CD4-positive, alpha-beta T cell treated with Interferon alpha-2 for 1 hour (primary cell): Measurements from ENCODE around the gene TBCA.

Experiments
- DNase-seq, 2 donors: peaks; one replicate each; pipeline ENCODE4 v3.0.0-alpha.2; 2020 to 2022

TBCA gene

GRCh38 chr5:77775790-77776553 is at the start of gene TBCA:
TBCA (minus strand) TSS chr5:77776339; CDS start chr5:77776257, 82 bp downstream.
- DNase-seq, result peak; percentile 94

GRCh38 chr5:77824981-77825380 is 48.8 kb upstream of the TBCA start:
- no peak for DNase-seq

- no peak for DNase-seq
These were observed 40.5 kb upstream of the TBCA start for GRCh38 chr5:77816686-77817085.

GRCh38 chr5:77812926-77813589 is 36.9 kb upstream of the TBCA start:
- no peak for DNase-seq

DNA sequence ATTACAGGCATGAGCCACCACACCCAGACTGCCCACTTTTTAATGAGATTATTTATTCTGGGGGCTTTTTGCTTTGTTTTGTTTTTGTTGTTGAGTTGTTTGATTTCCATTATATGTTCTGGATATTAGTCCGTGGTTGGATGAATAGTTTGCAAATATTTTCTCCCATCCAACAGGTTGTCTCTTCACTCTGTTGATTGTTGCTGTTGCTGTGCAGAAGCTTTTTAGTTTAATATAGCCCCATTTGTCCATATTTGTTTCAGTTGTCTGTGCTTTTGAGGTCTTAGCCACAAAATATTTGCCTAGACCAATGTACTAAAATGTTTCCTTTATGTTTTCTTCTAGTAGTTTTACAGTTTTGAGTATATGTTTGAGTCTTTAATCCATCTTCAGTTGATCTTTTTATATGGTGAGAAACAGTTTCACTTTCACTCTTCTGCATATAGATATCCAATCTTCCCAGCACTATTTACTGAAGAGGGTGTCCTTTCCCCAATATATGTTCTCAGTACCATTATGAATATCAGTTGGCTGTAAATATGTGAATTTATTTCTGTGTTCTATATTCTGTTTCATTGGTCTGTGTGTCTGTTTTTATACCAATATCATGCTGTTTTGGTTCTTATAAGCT is 30.2 kb upstream of the TBCA start:
- peak in 1 of 2 donors; percentile 11 for DNase-seq

DNA sequence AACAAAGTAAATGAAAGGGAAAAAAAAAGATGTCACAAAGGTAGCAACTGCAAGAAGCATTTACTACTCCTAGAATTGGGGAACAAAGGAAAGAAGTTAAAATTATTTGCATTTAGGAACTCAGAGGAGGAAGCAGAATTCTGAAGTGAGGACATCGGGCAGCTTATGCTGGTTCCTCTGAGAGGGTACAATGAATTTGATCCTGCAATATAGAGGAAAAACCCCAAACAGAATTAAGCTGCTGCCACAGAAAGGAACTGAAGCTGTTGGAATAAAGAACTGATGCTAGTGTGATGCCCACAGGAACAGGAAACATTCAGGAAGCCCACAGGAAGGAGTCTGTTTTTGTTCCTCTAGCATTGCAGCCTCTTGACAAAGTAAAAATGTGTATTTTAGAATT is 22.3 kb upstream of the TBCA start:
- no peak for DNase-seq

DNA sequence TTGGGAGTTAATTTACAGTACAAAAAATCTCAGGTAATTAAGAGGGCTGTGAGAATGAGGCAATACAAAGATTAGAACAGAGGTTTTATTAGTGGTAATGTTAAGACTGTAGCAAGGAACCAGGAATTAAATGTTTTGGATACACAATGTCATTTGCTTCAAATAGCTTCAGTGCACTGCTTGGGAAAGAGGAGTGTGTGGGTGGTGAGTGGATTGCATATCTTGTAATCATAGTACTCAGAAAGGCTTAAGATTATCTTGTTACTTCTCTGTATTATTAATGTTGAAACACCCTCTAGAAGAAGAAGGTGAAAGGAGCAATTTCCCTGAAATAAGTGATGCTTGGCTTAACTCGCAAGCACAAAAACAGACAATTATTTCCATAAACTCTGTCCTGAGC is 21.0 kb upstream of the TBCA start:
- no peak for DNase-seq

DNA sequence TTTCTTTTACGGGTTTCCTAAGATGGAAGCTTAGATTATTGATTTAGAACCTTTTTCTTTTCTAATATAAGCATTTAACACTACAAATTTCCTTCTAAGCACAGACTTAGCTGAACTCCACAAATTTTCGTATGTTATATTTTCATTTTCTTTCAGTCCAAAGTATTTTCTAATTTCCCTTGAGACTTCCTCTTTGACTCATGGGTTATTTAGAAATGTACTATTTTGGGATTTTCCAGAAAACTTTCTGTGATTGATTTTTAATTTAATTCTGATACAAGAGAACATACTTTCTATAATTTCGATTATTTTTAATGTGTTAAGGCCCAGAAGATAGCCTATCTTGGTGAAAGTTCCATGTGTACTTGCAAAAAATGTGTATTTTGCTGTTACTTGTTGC is 19.7 kb upstream of the TBCA start:
- no peak for DNase-seq

GRCh38 chr5:77795268-77795667 is 19.1 kb upstream of the TBCA start:
- no peak for DNase-seq

DNA sequence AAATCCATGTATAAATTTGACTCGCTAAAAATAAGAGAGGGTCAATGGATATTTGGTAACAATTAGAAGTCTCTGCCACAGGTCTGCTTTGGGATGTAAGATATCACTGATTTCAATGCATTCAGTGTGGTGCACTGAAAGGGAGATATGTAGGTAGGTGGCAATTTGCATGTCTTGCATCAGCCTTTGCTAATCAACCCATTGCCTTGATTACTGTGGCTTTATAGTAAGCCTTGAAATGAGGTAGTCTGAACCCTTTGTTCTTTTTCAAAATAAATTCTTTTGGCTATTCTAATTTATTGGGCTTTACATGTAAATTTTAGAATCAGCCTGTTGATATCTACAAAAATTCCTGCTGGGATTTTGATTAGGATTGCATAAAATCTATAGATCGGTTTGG is 15.8 kb upstream of the TBCA start:
- no peak for DNase-seq

GRCh38 chr5:77791356-77791755 is 15.2 kb upstream of the TBCA start:
- no peak for DNase-seq

DNA sequence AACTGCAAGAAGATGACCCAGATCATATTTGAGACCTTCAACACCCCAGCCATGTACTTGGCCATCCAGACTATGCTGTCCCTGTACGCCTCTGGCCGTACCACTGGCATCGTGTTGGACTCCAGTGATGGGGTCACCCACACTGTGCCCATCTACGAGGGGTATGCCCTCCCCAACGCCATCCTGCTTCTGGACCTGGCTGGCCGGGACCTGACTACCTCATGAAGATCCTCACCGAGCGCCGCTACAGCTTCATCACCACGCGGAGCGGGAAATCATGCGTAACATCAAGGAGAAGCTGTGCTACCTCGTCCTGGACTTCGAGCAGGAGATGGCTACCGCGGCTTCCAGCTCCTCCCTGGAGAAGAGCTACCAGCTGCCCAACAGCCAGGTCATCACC is 9.1 kb upstream of the TBCA start:
- DNase-seq, result no peak

DNA sequence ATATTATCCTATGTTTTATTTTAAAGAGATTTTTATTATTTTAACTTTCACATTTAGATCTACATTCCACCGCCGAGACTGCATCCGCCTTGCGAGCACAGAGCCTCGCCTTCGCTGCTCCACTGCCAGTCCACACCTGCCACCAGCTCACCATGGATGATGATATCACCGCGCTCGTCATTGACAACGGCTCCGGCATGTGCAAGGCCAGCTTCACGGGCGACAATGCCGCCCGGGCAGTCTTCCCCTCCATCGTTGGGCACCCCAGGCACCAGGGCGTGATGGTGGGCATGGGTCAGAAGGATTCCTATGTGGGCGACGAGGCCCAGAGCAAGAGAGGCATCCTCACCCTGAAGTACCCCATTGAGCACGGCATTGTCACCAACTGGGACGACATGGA is 8.6 kb upstream of the TBCA start:
- no peak for DNase-seq

DNA sequence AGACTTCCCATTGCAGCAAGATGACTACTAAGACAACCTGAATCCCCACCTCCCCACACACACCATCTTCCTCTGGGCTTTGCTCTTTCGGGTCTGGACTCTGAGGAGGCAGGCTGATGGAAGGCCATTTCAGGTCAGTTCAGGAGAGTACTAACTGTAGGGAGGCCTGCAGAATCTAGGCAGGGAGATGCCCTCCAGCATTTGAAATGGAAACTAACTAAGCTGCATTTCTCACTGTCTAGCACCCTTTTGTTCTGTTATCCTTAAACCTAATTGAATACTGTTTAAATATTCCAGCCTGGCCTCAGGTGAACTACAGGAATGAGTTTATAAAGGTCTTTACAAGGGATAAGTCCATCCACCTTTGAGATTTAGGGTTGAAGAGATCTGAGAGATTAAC is 4.9 kb upstream of the TBCA start:
- no peak for DNase-seq

GRCh38 chr5:77778881-77779438 is 2.8 kb upstream of the TBCA start:
- DNase-seq, result no peak

DNA sequence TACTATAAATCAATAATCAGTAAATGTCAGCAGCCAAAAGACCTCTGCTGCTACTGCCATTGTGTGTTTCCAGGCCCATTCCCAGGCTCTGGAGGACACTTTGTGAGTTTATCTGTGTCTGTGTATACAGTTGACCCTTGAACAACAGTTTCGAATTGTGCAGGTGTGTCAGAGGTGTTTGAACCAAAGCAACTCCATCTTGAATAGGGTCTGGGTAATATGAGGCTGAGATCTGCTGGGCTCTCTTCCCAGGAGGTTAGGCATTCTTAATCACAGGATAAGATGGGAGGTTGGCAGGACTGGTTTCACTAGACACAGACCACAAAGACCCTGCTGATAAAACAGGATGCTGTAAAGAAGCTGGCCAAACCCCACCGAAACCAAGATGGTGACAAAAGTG is 2.3 kb upstream of the TBCA start:
- no peak for DNase-seq

- DNase-seq, result no peak
These were observed 1.8 kb upstream of the TBCA start for GRCh38 chr5:77777911-77778310.

DNA sequence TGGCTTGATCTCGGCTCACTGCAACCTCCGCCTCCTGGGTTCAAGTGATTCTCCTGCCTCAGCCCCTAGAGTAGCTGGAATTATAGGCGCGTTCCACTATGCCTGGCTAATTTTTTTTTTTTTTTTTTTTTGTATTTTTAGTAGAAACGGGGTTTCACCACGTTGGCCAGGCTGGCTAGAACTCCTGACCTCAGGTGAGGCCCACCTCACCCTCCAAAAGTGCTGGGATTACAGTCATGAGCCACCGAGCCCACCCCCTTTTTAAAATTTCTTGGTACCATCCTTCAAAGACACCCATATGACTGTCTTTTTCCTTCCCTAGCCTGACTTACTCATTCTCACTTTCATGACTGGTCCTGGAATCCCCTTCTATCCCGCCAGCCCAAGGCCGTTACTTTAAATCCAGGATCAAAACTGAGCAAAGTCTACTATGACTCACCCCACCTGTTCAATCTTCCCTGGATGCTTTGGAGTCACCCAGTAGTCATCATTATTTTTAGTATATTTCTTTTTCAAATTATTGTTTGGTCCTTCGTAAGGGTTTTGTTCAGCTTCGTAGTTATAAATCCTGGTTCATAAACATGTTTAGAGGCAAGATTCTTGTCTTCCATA is 1.2 kb upstream of the TBCA start:
- DNase-seq, result no peak

DNA sequence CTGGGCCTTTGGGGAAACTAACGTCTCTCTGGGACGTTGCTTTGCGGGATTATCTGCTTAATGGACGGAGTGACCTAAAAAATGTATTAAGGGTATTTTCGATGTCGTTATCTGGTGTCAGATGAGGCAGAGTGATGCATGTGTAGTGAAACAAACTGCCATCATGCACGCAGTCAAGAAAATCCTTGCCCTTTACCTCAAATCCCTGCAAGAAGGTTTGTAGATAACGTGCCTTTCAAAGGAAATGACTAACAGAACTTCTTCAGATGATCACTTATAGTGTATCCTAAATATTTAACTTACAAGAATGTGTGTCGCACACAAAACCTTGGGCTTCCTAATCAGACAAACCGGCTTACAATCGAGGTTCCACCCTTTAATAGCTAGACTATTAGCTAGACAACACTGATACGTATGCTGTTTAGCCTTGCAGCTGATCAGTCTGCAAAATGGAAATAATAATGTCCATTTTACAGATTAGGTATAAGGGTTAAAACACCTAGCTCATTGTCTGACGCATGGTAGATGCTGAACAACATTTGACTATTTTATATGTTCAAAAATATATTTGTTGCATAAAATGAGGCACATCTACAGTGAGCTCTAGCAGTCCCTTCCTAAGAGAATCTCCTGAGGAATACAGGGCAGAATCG is 541 bp upstream of the TBCA start:
- no peak for DNase-seq

- DNase-seq, result no peak
These were observed 954 bp downstream of the TBCA start for GRCh38 chr5:77774981-77775789.

GRCh38 chr5:77773734-77774280 is 2.3 kb downstream of the TBCA start:
- DNase-seq, result no peak

DNA sequence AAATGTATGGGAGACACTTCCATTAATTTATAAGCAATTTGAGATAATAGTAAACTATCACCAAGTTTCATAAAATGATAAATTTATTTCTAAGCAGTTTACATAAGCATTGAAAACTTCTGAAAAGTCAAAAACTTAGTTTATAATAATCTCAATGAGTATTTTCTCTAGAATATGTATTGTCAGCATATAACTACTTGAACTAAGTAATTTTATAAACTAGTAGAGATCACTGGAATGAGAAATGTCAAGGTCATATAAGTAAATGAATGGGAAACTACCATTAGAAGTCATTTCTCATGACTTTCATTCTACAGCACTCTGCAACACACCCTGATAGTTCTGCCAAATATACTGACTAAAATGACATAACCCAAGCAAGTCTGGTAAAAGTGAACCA is 3.4 kb downstream of the TBCA start:
- DNase-seq, result no peak
